Measurements from ENCODE around the gene TOX2. TPM values are rescaled to one million over a fixed set of nuclear protein-coding genes. Genes with fewer than 3 reads are reported as not detected.

Gene TOX2
- total RNA-seq, 1 experiment from 2014 or later, result 1.8 TPM

DNA sequence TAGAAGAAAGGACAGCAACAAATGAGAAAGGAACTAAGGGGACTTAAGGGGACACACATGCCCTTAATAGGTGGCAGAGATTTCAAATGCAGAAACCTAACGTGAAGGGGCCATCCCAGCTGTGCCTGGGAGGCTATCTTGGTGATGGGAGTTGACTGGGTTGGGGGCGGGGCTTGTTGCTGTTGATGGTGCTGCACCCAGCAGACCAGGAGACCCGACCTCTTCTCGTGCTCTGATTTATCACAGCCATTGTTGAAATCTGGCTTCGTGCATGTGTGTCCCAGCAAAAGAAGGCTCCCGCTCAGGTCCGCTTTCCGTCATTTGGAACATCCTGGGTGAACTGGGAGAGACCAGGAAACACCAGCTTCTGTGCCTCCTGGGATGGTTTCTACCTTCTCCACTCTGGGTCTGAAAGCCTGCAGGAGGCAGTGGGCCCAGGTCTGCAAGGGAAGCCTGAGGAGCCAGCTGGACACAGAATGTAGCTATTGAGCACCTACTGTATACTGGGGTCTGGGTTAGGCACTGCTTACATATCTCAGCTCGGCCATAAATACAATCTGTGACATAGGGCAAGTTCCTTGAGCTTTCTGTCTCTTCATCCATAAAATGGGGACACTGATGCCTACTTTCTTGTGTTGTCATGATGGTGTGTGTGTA lies 32.1 kb downstream of the TOX2 start:
- CTCF ChIA-PET, result no interaction called here
- Histone ChIP-seq H3K27ac (ENCODE audit: low read length) (no peak overlapping the region), H3K9ac (ENCODE audit: low read length) (no peak overlapping the region), H3K9me2 (replicated peaks; ENCODE audit: low read length) (no peaks in the 10 kb centered on the region), H3K9me3 (ENCODE audit: low read length) (no peaks in the 10 kb centered on the region), H3K4me3 (ENCODE audit: low read length) (no peak overlapping the region), H3K4me2 (ENCODE audit: low read length) (no peak overlapping the region), H3K79me2 (ENCODE audit: low read length) (no peaks in the 10 kb centered on the region), H3K36me3 (ENCODE audit: low read depth, low read length) (no peaks in the 10 kb centered on the region), H2AFZ (ENCODE audit: low read length) (no peak overlapping the region), H3K27me3 (ENCODE audit: low read length) (no peaks in the 10 kb centered on the region), H4K20me1 (ENCODE audit: low read length) (no peaks in the 10 kb centered on the region), H3K4me1 (ENCODE audit: insufficient read depth, low read length) (peaks cover 19% of the 10 kb centered on the region), H3F3A (ENCODE audit: low read length, unreplicated experiment) (peaks cover 4% of the 10 kb centered on the region)
- DNase-seq (no peak), ATAC-seq (no peak)
- no TSS peak for BruUV-seq (replicated peaks)
- POLR2A ChIA-PET (ENCODE audit: unreplicated experiment), result no interaction called here
- TF ChIP-seq EZH2 (IDR thresholded peaks at IDR 0.05; ENCODE audit: low read length, unreplicated experiment), result no peak
- no peak for TF ChIP-seq EZH2phosphoT487 (IDR thresholded peaks at IDR 0.05; ENCODE audit: borderline replicate concordance, low read length)
- TF ChIP-seq, protein P1, sequence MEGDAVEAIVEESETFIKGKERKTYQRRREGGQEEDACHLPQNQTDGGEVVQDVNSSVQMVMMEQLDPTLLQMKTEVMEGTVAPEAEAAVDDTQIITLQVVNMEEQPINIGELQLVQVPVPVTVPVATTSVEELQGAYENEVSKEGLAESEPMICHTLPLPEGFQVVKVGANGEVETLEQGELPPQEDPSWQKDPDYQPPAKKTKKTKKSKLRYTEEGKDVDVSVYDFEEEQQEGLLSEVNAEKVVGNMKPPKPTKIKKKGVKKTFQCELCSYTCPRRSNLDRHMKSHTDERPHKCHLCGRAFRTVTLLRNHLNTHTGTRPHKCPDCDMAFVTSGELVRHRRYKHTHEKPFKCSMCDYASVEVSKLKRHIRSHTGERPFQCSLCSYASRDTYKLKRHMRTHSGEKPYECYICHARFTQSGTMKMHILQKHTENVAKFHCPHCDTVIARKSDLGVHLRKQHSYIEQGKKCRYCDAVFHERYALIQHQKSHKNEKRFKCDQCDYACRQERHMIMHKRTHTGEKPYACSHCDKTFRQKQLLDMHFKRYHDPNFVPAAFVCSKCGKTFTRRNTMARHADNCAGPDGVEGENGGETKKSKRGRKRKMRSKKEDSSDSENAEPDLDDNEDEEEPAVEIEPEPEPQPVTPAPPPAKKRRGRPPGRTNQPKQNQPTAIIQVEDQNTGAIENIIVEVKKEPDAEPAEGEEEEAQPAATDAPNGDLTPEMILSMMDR (conservative IDR thresholded peaks at IDR 0.05; ENCODE audit: low read depth, low read length), result no peak
- intact Hi-C loops (cut with micrococcal nuclease), result loop anchor here (10.0 kb wide), 1 partner anchor 192 kb away; no protein-coding TSS in a partner anchor

DNA sequence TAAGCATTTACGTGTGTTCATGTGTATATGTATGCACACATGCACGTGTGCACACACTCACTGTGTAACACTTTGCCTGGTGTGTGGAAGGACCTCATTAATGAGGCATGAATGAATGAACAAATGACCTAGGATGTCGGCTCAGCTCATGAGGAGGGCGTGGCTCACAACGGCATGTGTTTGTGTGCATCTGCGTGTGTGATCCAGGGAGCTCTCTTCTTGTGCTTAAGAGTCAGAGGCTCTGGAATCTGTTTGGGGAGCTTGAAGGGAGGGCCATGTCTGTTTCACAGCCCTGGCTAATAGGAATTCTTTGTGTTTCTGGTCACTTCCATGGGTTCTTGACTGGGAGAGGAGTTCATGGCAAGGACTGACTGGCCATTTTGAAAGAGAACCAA lies 32.7 kb downstream of the TOX2 start:
- Histone ChIP-seq H3F3A (ENCODE audit: low read length, unreplicated experiment) (peaks cover 2% of the 10 kb centered on the region), H3K36me3 (ENCODE audit: low read depth, low read length) (no peaks in the 10 kb centered on the region), H3K9me2 (replicated peaks; ENCODE audit: low read length) (no peaks in the 10 kb centered on the region), H3K27ac (ENCODE audit: low read length) (no peak overlapping the region), H3K4me2 (ENCODE audit: low read length) (no peak overlapping the region), H3K4me1 (ENCODE audit: insufficient read depth, low read length) (peaks cover 13% of the 10 kb centered on the region), H3K9me3 (ENCODE audit: low read length) (no peaks in the 10 kb centered on the region), H3K27me3 (ENCODE audit: low read length) (no peaks in the 10 kb centered on the region), H2AFZ (ENCODE audit: low read length) (no peak overlapping the region), H3K79me2 (ENCODE audit: low read length) (no peaks in the 10 kb centered on the region), H3K4me3 (ENCODE audit: low read length) (no peak overlapping the region), H4K20me1 (ENCODE audit: low read length) (no peaks in the 10 kb centered on the region), H3K9ac (ENCODE audit: low read length) (no peak overlapping the region)
- TF ChIP-seq EZH2 (IDR thresholded peaks at IDR 0.05; ENCODE audit: low read length, unreplicated experiment), result no peak
- TF ChIP-seq EZH2phosphoT487 (IDR thresholded peaks at IDR 0.05; ENCODE audit: borderline replicate concordance, low read length), result no peak
- TF ChIP-seq, protein P1 (conservative IDR thresholded peaks at IDR 0.05; ENCODE audit: low read depth, low read length), result no peak
- CTCF ChIA-PET, result no interaction called here
- no TSS peak for BruUV-seq (replicated peaks)
- POLR2A ChIA-PET (ENCODE audit: unreplicated experiment), result no interaction called here
- DNase-seq (no peak), ATAC-seq (no peak)
- intact Hi-C loops (cut with micrococcal nuclease), result loop anchor here (10.0 kb wide), 1 partner anchor 193 kb away; no protein-coding TSS in a partner anchor

DNA sequence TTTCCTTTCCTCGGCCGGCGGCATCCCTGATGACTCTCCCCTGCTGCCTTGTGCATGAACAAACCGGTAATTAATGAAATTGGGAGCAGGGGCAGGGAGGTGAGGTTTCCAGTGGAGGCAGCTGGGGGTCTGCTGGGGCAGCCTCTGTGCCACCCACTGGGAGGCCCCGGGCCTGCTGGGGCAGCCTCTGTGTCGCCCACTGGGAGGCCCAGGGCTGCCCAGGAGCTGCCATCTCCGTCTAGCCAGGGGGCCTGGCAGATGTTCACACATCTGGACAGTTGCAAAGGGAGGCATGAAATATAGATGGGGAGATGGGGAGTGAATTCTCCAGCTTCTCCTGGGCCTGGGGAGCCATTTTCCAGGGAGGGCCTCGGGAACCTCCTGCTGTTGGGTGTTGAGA lies 33.8 kb downstream of the TOX2 start:
- TF ChIP-seq EZH2 (IDR thresholded peaks at IDR 0.05; ENCODE audit: low read length, unreplicated experiment) (no peak), EZH2phosphoT487 (IDR thresholded peaks at IDR 0.05; ENCODE audit: borderline replicate concordance, low read length) (no peak)
- TF ChIP-seq, protein P1 (conservative IDR thresholded peaks at IDR 0.05; ENCODE audit: low read depth, low read length), result no peak
- no peak overlapping the region for H2AFZ ChIP-seq (ENCODE audit: low read length)
- H3K27ac ChIP-seq (ENCODE audit: low read length), result no peak overlapping the region
- ATAC-seq (no peak), DNase-seq (no peak)
- BruUV-seq (replicated peaks), result no TSS peak
- POLR2A ChIA-PET (ENCODE audit: unreplicated experiment), result no interaction called here
- H3K36me3 ChIP-seq (ENCODE audit: low read depth, low read length), result no peaks in the 10 kb centered on the region
- H3K27me3 ChIP-seq (ENCODE audit: low read length), result no peaks in the 10 kb centered on the region
- no peaks in the 10 kb centered on the region for H4K20me1 ChIP-seq (ENCODE audit: low read length)
- intact Hi-C loops (cut with micrococcal nuclease), result loop anchor here (10.0 kb wide), 1 partner anchor 194 kb away; no protein-coding TSS in a partner anchor
- no peak overlapping the region for H3K9ac ChIP-seq (ENCODE audit: low read length)
- CTCF ChIA-PET, result no interaction called here
- no peak overlapping the region for H3K4me3 ChIP-seq (ENCODE audit: low read length)
- no peaks in the 10 kb centered on the region for H3F3A ChIP-seq (ENCODE audit: low read length, unreplicated experiment)
- H3K9me3 ChIP-seq (ENCODE audit: low read length), result no peaks in the 10 kb centered on the region
- no peak overlapping the region for H3K4me2 ChIP-seq (ENCODE audit: low read length)
- H3K9me2 ChIP-seq (replicated peaks; ENCODE audit: low read length), result no peaks in the 10 kb centered on the region
- no peaks in the 10 kb centered on the region for H3K79me2 ChIP-seq (ENCODE audit: low read length)
- H3K4me1 ChIP-seq (ENCODE audit: insufficient read depth, low read length), result peaks cover 3% of the 10 kb centered on the region

All from PC-3 (cell line).